ENCODE measurements around the gene CLNK. TPM values are rescaled to one million over a fixed set of nuclear protein-coding genes. Genes with fewer than 3 reads are reported as not detected.

CLNK gene
- total and polyA plus RNA-seq, 12 donors, result 0.15 to 0.62 TPM; not detected in 10

- intact Hi-C loops (cut with DNase I), result no loop called here
- TF ChIP-seq CTCF (IDR thresholded peaks at IDR 0.05), result no peak
- H3K4me3 ChIP-seq, result no peak overlapping the region
- H3K4me1 ChIP-seq, result no peaks in the 10 kb centered on the region
- DNase-seq (no peak), ATAC-seq (no peak)
- H3K36me3 ChIP-seq, result no peaks in the 10 kb centered on the region
- peaks cover 0 to 9% (median 7%) of the 10 kb centered on the region in 7 donors for H3K27me3 ChIP-seq
- no peaks in the 10 kb centered on the region for H3K9me3 ChIP-seq
- 54 to 55% methylated on average over 11 of the region's 11 CpGs for WGBS, 2 donors
- no peak overlapping the region for H3K27ac ChIP-seq
These were observed 192.1 kb downstream of the CLNK start for GRCh38 chr4:10492464-10492863.

- no peak overlapping the region for H3K27ac ChIP-seq
- no peaks in the 10 kb centered on the region for H3K4me1 ChIP-seq
- H3K27me3 ChIP-seq, result peaks cover 0 to 9% (median 7%) of the 10 kb centered on the region in 7 donors
- no peaks in the 10 kb centered on the region for H3K36me3 ChIP-seq
- H3K4me3 ChIP-seq, result no peak overlapping the region
- ATAC-seq, result no peak
- no peaks in the 10 kb centered on the region for H3K9me3 ChIP-seq
- intact Hi-C loops (cut with DNase I), result no loop called here
- DNase-seq, result no peak
- 84% methylated on average over 3 of the region's 3 CpGs for WGBS, 2 donors
- TF ChIP-seq CTCF (IDR thresholded peaks at IDR 0.05), result no peak
These were observed 193.2 kb downstream of the CLNK start for GRCh38 chr4:10491401-10491800.

GRCh38 chr4:10490996-10491395, 193.6 kb downstream of the CLNK start:
- DNase-seq, result no peak
- H3K4me3 ChIP-seq, result no peak overlapping the region
- no peak overlapping the region for H3K27ac ChIP-seq
- no peaks in the 10 kb centered on the region for H3K4me1 ChIP-seq
- no peak for ATAC-seq
- TF ChIP-seq CTCF (IDR thresholded peaks at IDR 0.05), result no peak
- intact Hi-C loops (cut with DNase I), result no loop called here
- no peaks in the 10 kb centered on the region for H3K36me3 ChIP-seq
- peaks cover 0 to 9% (median 7%) of the 10 kb centered on the region in 7 donors for H3K27me3 ChIP-seq
- no peaks in the 10 kb centered on the region for H3K9me3 ChIP-seq
- 88 to 92% methylated on average over 5 of the region's 5 CpGs for WGBS, 2 donors

- ATAC-seq (no peak), DNase-seq (no peak)
- Histone ChIP-seq H3K9me3 (no peaks in the 10 kb centered on the region), H3K4me1 (no peaks in the 10 kb centered on the region), H3K27me3 (peaks cover 0 to 4% (median 0%) of the 10 kb centered on the region in 7 donors), H3K4me3 (no peak overlapping the region), H3K36me3 (no peaks in the 10 kb centered on the region), H3K27ac (no peak overlapping the region)
- WGBS, 2 donors, result 74 to 75% methylated on average over 5 of the region's 5 CpGs
- intact Hi-C loops (cut with DNase I), result no loop called here
- no peak for TF ChIP-seq CTCF (IDR thresholded peaks at IDR 0.05)
These were observed 201.7 kb downstream of the CLNK start for GRCh38 chr4:10482913-10483312.
